NCI-H2227 treated with DMSO at 0.1 percent for 48 hours (cell line): ENCODE measurements around the gene RALBP1.
"Not testable (repeated sequence)": the region's sequence is repeated elsewhere in the genome, so short reads cannot be mapped to it uniquely, and the experiment has no call there.

Experiments used
- DNase-seq: peaks from one replicate; lab custom pipeline; 2025; lab: John Stamatoyannopoulos, UW

The RALBP1 gene

DNA sequence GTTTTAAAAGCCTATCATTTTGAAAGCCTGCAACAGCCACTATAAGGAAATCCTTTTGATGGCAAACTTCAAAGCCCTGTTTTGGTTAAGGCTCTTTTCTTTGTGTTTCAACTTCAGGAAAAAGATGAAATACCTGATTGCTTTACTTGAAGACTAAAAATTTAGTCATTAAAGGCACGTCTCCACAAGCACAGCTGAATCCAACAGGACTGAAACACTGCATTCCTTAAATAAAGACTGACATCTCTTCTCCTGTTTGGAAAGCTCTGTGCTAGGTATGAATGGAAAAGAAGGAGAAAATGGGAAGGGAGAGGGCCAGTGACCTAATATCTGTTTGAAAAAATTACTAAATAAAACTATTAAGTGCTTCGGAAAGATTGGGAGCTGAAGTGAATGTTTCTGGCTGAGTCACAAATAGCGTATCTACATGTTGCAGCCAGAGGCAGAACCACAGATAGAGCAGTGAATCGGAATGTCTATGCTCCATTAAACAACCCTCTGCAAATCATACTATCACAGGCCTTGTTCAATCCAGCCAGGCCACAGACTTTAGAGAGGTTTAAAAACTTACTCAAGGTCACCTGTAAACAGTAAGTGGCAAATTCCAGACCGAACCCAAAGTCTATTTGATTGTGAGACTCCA lies 21.1 kb upstream of the RALBP1 start:
- DNase-seq = no peak

DNA sequence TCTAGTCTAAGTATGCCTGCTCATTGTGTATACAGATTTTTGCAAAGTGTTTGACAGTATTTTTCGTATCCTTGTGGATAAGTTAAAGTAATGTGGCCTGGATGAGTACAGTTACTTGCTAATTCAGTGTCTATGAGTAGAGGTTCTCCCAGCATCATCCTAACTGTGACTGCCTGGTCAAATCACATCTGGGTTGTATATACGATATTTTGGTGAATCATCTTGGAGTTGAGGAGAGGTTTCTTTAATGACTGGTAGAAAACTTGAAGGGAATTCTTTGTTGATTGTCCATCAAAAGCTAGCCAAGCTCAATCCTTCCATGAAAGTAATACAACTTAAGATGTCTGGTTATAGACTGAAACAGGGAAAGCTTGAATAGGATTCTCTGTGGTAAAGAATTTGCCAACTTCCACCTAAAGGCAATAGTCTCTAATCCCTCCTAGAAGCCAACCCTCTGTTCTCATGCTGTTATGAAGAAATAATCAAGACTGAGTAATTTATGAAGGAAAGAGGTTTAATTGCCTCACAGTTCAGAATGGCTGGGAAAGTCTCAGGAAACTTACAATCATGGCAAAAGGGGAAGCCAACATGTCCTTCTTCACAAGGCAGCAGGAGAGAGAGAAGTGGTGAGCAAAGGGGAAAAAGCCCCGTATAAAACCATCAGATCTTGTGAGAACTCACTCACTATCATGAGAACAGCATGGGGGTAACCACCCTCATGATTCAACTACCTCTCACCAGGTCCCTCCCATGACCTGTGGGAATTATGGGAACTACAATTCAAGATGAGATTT lies 19.4 kb upstream of the RALBP1 start:
- no peak for DNase-seq

GRCh38 chr18:9466127-9466526 lies 9.2 kb upstream of the RALBP1 start:
- DNase-seq = no peak

DNA sequence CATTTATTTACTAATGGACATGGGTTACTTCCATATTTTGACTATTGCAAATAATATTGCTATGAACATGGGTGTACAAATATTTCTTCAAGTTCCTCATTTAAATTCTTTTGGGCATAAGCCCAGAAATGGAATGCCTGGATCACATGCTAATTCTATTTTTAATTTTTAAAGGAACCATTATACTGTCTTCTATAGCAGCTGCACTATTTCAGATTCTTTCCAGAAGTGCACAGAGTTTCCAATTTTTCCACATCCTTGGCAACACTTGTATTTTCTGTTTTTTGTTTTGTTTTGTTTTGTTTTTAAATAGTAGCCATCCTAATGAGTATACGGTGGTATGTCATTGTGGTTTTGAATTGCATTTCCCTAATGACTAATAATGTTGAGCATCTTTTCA lies 8.5 kb upstream of the RALBP1 start:
- DNase-seq = no peak

GRCh38 chr18:9468998-9469397 lies 6.3 kb upstream of the RALBP1 start:
- no peak for DNase-seq

DNA sequence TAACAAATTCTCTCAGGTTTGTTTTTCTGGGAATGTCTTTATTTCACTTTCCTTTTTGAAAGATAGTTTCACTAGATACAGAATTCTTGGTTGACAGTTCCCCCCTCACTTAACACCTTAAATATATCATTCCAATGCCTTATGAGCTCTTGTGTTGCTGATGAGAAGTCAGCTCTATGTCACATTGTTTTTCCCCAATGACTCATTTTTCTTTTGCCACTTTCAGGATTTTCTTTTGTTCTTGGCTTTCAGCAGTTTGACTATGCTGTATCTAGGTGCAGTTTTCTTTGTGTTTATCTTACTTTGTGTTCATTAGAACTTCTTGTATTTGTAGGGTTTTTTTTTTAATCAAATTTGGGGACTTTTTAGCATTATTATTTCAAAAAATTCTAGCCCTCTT lies 5.6 kb upstream of the RALBP1 start:
- no peak for DNase-seq

GRCh38 chr18:9474108-9474982 lies 968 bp upstream of the RALBP1 start:
- peak; percentile 95 for DNase-seq

- peak; percentile 7 for DNase-seq
Observed at GRCh38 chr18:9475643-9476591, 604 bp downstream of the RALBP1 start.

- DNase-seq = not testable (repeated sequence)
Observed at GRCh38 chr18:9476949-9477348, 1.6 kb downstream of the RALBP1 start.

- DNase-seq = no peak
Observed at GRCh38 chr18:9477509-9477908, 2.2 kb downstream of the RALBP1 start.

- no peak for DNase-seq
Observed at GRCh38 chr18:9478545-9478944, 3.2 kb downstream of the RALBP1 start.

GRCh38 chr18:9482790-9483189 lies 7.5 kb downstream of the RALBP1 start:
- no peak for DNase-seq

DNA sequence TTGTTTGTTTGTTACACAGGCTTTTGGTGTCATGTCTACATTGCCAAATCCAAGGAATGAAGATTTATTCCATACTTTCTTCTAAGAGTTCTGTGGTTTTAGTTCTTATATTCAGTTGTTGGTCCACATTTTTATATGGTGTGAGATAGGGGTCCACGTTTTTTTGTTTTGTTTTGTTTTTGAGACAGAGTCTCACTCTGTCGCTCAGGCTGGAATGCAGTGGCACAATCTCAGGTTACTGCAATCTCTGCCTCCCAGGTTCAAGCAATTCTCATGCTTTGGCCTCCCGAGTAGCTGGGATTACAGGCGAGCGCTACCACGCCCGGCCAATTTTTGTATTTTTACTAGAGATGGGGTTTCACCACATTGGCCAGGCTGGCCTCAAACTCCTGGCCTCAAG lies 8.2 kb downstream of the RALBP1 start:
- DNase-seq = no peak

DNA sequence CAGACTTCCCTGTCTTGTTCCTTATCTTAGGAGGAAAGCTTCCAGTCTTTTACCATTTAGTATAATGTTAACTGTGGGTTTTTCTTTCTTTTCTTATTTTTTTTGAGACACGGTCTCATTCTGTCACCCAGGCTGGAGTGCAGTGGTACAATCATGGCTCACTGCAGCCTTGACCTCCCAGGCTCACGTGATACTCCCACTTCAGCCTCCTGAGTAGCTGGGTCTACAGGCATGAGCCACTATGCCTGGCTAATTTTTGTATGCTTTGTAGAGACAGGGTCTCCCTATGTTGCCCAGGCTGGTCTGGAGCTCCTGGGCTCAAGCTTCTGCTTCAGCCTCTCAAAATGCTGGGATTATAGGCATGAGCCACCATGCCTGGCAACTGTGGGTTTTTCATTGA lies 9.5 kb downstream of the RALBP1 start:
- not testable (repeated sequence) for DNase-seq

DNA sequence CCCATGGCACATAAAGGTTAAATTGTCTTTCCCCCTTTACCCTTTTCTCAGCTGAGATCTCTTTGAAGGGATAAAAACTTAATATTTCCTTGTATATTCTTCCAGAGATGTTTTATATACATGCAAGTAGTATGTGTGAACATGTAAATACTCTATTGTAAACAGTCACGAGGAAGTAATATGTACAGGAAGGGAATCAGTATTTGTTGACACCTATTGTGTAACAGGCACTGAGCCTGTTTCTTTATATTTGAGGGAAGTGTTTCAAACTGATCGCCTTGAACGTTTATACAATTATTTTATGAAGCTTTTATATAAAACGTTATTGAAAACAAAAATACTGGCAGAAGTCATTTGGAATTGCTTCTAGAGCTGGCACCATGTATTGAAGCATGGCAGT lies 13.2 kb downstream of the RALBP1 start:
- DNase-seq = no peak

- no peak for DNase-seq
Observed at GRCh38 chr18:9494778-9495331, 19.5 kb downstream of the RALBP1 start.

- no peak for DNase-seq
Observed at GRCh38 chr18:9495465-9495864, 20.2 kb downstream of the RALBP1 start.

DNA sequence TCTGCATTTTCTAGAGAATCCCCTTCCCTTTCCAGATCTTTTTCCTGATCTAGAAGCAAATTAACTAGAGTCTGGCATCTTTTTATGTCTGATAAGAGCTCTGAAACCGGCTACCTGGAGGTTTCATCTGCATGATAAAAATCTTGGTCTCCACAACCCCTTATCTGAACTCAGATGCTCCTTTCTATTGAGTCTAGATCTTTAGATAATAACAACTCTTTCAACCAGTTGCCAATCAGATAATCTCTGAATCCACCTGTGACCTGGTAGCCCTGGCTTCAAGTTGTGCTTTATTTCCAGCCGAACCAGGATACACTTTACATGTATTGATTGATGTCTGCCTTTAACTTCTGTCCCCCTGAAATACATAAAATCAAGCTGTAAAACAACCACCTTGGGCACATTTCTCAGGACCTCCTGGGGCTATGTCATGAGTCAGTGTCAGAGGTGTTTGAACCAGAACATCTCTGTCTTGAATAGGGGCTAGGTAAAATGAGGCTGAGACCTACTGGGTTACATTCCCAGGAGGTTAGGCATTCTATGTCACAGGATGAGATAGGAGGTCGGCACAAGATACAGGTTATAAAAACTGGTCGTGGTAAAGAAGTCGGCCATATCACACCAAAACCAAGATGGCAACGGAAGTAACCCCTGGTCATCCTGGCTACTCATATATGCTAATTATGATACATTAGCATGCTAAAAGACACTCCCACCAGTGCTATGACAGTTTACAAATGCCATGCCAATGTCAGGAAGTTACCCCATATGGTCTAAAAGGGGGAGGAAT lies 20.8 kb downstream of the RALBP1 start:
- no peak for DNase-seq

- no peak for DNase-seq
Observed at GRCh38 chr18:9506046-9506792, 30.9 kb downstream of the RALBP1 start.
